Nephron progenitor cell (in vitro differentiated cells): ENCODE data around the gene PHC2.

Source experiments
- DNase-seq: peaks from one replicate; pipeline ENCODE4 v3.0.0; 2021
- H3K27ac Mint-ChIP-seq: 2 replicates; pipeline ENCODE4 v1.8.0; 2021; ENCODE audit warnings: mild to moderate bottlenecking, moderate library complexity, mixed read lengths
- H3K27me3 Mint-ChIP-seq: 2 replicates; pipeline ENCODE4 v1.8.0; 2021; ENCODE audit warnings: mild to moderate bottlenecking, low read depth, mixed read lengths; ENCODE audit not compliant: poor library complexity
- H3K36me3 Mint-ChIP-seq: 2 replicates; pipeline ENCODE4 v1.8.0; 2021; ENCODE audit warnings: low read depth, mixed read lengths
- H3K4me1 Mint-ChIP-seq: 2 replicates; pipeline ENCODE4 v1.8.0; 2021; ENCODE audit warnings: mixed read lengths
- H3K4me3 Mint-ChIP-seq: 2 replicates; pipeline ENCODE4 v1.8.0; 2021; ENCODE audit warnings: mild to moderate bottlenecking, moderate library complexity, mixed read lengths
- H3K9me3 Mint-ChIP-seq: 2 replicates; pipeline ENCODE4 v1.8.0; 2021; ENCODE audit warnings: mild to moderate bottlenecking, moderate library complexity, mixed read lengths
- TF ChIP-seq, protein P1 (sequence below): fragments of 200-600 bp; sonication (generic); IDR thresholded peaks from 2 replicates; pipeline ENCODE4 v1.5.0; 2021; ENCODE audit warnings: antibody characterized with exemption

PHC2 gene

DNA sequence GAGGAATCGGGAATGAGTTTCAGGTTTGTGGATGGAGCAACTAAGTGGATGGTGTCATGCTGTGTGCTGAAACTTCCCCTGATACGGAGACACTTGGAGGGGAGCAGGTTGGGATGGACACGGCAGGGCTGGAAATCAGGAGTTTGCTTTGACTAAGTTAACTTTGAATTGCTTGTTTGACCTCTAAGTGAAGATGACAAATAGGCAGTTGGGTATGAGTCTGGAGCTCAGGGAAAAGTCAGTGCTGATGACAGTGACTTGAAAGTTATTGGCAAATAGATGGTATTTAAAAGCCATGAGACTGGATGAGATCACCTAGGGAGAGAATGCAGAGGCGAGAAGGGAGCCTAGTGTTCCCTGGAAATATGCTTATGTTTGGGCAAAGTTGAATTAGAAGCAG is 28.8 kb upstream of the PHC2 start:
- no peak for DNase-seq
- Mint-ChIP-seq H3K9me3 (no peaks in the 10 kb centered on the region), H3K36me3 (no peaks in the 10 kb centered on the region), H3K27me3 (no peaks in the 10 kb centered on the region), H3K4me1 (peaks cover 64% of the 10 kb centered on the region), H3K4me3 (no peak overlapping the region), H3K27ac (no peak overlapping the region)
- TF ChIP-seq, protein P1, sequence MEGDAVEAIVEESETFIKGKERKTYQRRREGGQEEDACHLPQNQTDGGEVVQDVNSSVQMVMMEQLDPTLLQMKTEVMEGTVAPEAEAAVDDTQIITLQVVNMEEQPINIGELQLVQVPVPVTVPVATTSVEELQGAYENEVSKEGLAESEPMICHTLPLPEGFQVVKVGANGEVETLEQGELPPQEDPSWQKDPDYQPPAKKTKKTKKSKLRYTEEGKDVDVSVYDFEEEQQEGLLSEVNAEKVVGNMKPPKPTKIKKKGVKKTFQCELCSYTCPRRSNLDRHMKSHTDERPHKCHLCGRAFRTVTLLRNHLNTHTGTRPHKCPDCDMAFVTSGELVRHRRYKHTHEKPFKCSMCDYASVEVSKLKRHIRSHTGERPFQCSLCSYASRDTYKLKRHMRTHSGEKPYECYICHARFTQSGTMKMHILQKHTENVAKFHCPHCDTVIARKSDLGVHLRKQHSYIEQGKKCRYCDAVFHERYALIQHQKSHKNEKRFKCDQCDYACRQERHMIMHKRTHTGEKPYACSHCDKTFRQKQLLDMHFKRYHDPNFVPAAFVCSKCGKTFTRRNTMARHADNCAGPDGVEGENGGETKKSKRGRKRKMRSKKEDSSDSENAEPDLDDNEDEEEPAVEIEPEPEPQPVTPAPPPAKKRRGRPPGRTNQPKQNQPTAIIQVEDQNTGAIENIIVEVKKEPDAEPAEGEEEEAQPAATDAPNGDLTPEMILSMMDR, result no peak

DNA sequence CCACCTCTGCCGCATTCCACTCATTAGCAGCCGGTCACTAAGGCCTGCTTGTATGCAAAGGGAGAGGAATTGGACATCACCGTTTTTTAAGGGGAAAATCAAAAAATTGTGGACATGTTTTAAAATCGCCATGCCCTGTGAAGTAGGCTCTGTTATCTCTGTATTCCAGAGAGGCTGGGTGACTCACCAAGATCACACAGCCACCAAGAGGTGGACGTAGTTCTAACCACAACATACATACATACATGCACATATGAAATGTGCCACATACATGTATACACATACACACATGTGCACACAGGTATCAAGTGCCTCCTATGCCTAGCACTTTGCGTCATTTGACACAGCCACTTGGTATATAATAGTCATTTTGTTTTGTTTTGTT is 25.6 kb upstream of the PHC2 start:
- no peak for DNase-seq
- Mint-ChIP-seq H3K9me3 (peaks cover 19% of the 10 kb centered on the region), H3K4me3 (no peak overlapping the region), H3K27ac (peak overlapping the region; percentile 40), H3K27me3 (no peaks in the 10 kb centered on the region), H3K4me1 (peaks cover 76% of the 10 kb centered on the region), H3K36me3 (peaks cover 13% of the 10 kb centered on the region)
- TF ChIP-seq, protein P1, result no peak

DNA sequence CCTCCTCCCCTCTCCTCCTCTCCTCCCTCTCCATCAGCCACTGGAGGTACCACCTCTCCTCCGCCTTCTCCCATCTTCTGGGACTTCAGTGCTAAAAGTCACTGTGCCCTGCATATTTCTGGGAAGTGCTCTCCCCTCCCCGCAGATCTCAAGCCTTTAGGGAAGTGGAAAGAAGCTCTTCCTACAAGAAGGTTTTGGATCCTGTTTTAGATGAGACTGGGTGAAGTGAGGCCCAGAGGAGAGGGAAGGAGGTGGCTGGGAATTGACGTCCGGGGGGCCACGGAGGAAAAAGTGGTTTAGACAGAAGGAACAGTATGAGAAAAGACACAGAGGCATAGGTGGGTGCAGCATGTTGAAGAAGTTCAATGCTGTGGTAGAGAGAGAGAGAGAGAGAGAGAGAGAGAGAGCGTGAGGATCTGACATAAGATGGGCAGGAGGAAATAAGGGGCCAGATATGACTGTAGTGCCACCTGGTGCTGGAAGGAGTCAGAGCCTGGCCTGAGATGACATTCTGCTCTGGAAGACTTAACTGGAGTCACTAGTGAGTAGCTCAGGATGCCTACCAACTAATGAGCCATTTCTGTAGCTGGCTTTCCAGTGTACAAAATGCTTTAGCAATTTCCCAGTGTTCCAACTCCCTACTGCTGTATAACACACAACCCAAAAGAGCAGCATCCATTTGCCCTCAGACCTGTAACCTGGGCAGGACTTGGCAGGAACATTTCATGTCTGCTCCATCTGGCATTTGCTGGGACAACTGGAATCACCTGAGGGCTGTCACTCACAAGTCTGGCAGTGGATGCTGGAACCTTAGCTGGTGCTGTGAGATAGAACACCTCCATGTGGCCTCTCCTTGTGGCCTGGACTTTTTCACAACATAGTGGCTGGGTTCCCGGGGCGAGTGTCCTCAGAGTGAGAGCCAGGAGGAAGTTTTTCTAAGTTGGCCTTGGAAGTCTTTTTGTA is 24.9 kb upstream of the PHC2 start:
- H3K9me3 Mint-ChIP-seq, result peaks cover 25% of the 10 kb centered on the region
- H3K27me3 Mint-ChIP-seq, result no peaks in the 10 kb centered on the region
- TF ChIP-seq, protein P1, result peak; percentile 62
- no peak overlapping the region for H3K4me3 Mint-ChIP-seq
- H3K4me1 Mint-ChIP-seq, result peaks cover 70% of the 10 kb centered on the region
- H3K27ac Mint-ChIP-seq, result peak overlapping the region; percentile 40
- peaks cover 16% of the 10 kb centered on the region for H3K36me3 Mint-ChIP-seq
- DNase-seq, result peak; percentile 51

DNA sequence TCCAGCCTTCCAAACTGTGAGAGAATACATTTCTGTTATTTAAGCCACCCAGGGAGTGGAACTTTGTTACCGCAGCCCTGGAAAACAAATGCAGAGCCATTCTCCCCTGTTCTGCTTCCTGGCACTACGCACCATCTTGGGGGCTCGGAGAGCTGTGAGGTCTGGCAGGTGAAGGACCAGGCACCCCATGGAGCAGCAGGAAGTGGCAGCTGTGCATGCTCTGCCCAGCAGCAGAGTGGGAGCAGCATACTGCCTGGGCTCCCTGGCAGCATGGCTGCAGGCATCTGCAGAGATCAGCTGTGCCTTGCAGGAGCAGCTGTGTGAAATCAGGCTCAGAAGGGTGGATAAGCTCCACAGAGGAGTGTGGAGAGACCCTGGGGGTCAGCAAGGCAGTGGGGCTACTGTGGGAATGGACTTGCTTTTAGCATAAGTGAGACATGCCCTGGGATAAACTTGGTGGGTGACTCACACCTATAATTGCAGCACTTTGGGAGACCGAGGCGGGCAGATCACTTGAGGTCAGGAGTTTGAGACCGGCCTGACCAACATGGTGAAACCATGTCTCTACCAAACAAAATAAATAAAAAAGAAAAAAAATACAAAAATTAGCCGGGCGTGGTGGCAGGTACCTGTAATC is 23.9 kb upstream of the PHC2 start:
- H3K27ac Mint-ChIP-seq, result peak overlapping the region; percentile 84

DNA sequence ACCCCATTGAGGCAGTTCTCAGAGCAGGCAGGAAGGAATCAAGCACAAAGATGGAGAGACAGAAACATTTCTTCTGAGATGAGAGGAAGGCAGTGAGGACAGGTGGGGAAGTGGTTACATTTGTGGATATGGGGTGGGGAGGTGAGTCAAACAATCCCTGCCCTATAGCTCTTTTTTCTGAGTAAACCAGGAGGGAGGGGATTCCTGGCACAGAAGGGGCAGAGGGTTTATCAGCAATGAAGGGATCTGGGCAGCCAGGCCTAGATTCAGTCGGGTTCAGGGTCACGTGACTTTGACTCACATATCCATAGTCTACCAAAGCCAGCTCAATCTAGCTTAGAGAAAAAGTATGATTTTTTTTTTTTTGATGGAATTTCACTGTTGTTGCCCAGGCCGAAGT is 15.7 kb upstream of the PHC2 start:
- Mint-ChIP-seq H3K27me3 (peaks cover 5% of the 10 kb centered on the region), H3K9me3 (peaks cover 28% of the 10 kb centered on the region), H3K27ac (no peak overlapping the region), H3K4me1 (peaks cover 73% of the 10 kb centered on the region), H3K4me3 (no peak overlapping the region), H3K36me3 (peaks cover 28% of the 10 kb centered on the region)
- TF ChIP-seq, protein P1, result no peak
- DNase-seq, result no peak

More for the DNA sequence above, 23.9 kb upstream of the PHC2 start:
- no peak for DNase-seq
- Mint-ChIP-seq H3K9me3 (peaks cover 35% of the 10 kb centered on the region), H3K4me3 (no peak overlapping the region), H3K27me3 (peaks cover 2% of the 10 kb centered on the region), H3K4me1 (peaks cover 60% of the 10 kb centered on the region), H3K36me3 (peaks cover 25% of the 10 kb centered on the region)
- TF ChIP-seq, protein P1, result no peak
